DND-41 (cell line): Measurements from ENCODE around the gene KLHDC8B.

Source experiments
- ATAC-seq: fragments of 200-7000 bp; cut with Tn5 transposase; 3 replicates; pipeline ENCODE4 v1.9.1; 2021; ENCODE audit warnings: low read depth; ENCODE audit not compliant: insufficient read depth
- DNase-seq: peaks from one replicate; pipeline ENCODE4 v3.0.0-alpha.2; 2020
- H2AFZ ChIP-seq: 2 replicates; pipeline ENCODE4 v1.6.0; 2012; ENCODE audit warnings: low read depth, low read length
- H3K27ac ChIP-seq: 2 replicates; pipeline ENCODE4 v1.5.1; 2012; ENCODE audit warnings: low read length, inconsistent platforms
- H3K27me3 ChIP-seq: fragments of 200-600 bp; sonication (generic); 2 replicates; pipeline ENCODE4 v1.6.0; 2012; ENCODE audit warnings: low read length, mild to moderate bottlenecking, inconsistent platforms; ENCODE audit not compliant: insufficient read depth, poor library complexity
- H3K36me3 ChIP-seq: 2 replicates; pipeline ENCODE4 v1.5.1; 2012; ENCODE audit warnings: low read length, inconsistent platforms; ENCODE audit not compliant: insufficient read depth
- H3K4me1 ChIP-seq: 2 replicates; pipeline ENCODE4 v1.5.1; 2012; ENCODE audit warnings: mild to moderate bottlenecking, low read length; ENCODE audit not compliant: insufficient read depth
- H3K4me2 ChIP-seq: 2 replicates; pipeline ENCODE4 v1.6.0; 2012; ENCODE audit warnings: mild to moderate bottlenecking, moderate library complexity, low read length, inconsistent platforms; ENCODE audit not compliant: insufficient read depth
- H3K4me3 ChIP-seq, 2 experiments: fragments of 200-600 bp in 1 of 2; shearing (Covaris generic) in 1 of 2; 2 replicates each; pipeline ENCODE4 v1.5.1; 2012 to 2016; ENCODE audit warnings: inconsistent platforms in 2 of 2, low read length in 2 of 2, mild to moderate bottlenecking in 2 of 2, low read depth in 1 of 2, moderate library complexity in 1 of 2
- H3K79me2 ChIP-seq: 2 replicates; pipeline ENCODE4 v1.6.0; 2012; ENCODE audit warnings: low read length, inconsistent platforms; ENCODE audit not compliant: insufficient read depth
- H3K9ac ChIP-seq: 2 replicates; pipeline ENCODE4 v1.6.0; 2012; ENCODE audit warnings: low read depth, mild to moderate bottlenecking, inconsistent platforms, low read length, moderate library complexity
- H3K9me3 ChIP-seq: 2 replicates; pipeline ENCODE4 v1.5.1; 2012; ENCODE audit warnings: low read length, moderate library complexity, mild to moderate bottlenecking, inconsistent platforms; ENCODE audit not compliant: insufficient read depth, severe bottlenecking
- H4K20me1 ChIP-seq: 2 replicates; pipeline ENCODE4 v1.6.0; 2012; ENCODE audit warnings: low read length; ENCODE audit not compliant: insufficient read depth
- EZH2 ChIP-seq: IDR thresholded peaks from 3 replicates; pipeline ENCODE4 v1.6.1; 2012; ENCODE audit warnings: borderline replicate concordance, low read depth, mild to moderate bottlenecking, moderate library complexity, low read length, inconsistent platforms; ENCODE audit not compliant: severe bottlenecking
- TF ChIP-seq, protein P1 (sequence below): IDR thresholded peaks from 2 replicates; pipeline ENCODE4 v1.5.1; 2012; ENCODE audit warnings: borderline replicate concordance, low read length, moderate library complexity, mild to moderate bottlenecking; ENCODE audit not compliant: poor library complexity, severe bottlenecking; ENCODE audit errors: extremely low read depth

Gene KLHDC8B

DNA sequence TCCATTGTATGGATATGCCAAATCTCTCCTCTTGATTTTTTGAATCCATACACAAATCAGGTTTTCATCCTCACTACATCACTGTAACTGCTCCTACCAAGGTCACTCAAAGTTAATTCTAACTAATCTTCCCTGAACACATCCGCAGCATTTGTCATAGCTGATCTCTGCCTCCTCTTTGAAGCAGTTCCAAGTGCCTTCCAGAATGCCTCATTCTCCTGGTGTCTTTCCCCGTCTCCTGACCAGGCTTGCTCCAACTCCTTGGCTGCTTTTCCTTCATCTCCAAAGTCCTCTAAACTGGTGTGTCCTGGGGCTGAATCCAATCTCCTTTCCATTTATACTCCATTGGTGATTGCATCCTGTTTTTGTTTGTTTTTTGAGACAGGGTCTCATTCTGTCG lies 26.8 kb downstream of the KLHDC8B start:
- Histone ChIP-seq H3K36me3 (no peaks in the 10 kb centered on the region), H3K79me2 (no peaks in the 10 kb centered on the region), H3K9ac (no peak overlapping the region), H3K4me2 (no peak overlapping the region), H2AFZ (no peak overlapping the region), H3K4me3 (no peak overlapping the region), H3K9me3 (no peaks in the 10 kb centered on the region), H3K27me3 (no peaks in the 10 kb centered on the region), H3K27ac (no peak overlapping the region), H3K4me1 (no peaks in the 10 kb centered on the region), H4K20me1 (no peaks in the 10 kb centered on the region)
- no peak for TF ChIP-seq EZH2
- TF ChIP-seq, protein P1, sequence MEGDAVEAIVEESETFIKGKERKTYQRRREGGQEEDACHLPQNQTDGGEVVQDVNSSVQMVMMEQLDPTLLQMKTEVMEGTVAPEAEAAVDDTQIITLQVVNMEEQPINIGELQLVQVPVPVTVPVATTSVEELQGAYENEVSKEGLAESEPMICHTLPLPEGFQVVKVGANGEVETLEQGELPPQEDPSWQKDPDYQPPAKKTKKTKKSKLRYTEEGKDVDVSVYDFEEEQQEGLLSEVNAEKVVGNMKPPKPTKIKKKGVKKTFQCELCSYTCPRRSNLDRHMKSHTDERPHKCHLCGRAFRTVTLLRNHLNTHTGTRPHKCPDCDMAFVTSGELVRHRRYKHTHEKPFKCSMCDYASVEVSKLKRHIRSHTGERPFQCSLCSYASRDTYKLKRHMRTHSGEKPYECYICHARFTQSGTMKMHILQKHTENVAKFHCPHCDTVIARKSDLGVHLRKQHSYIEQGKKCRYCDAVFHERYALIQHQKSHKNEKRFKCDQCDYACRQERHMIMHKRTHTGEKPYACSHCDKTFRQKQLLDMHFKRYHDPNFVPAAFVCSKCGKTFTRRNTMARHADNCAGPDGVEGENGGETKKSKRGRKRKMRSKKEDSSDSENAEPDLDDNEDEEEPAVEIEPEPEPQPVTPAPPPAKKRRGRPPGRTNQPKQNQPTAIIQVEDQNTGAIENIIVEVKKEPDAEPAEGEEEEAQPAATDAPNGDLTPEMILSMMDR: no peak
- ATAC-seq (no peak), DNase-seq (no peak)

DNA sequence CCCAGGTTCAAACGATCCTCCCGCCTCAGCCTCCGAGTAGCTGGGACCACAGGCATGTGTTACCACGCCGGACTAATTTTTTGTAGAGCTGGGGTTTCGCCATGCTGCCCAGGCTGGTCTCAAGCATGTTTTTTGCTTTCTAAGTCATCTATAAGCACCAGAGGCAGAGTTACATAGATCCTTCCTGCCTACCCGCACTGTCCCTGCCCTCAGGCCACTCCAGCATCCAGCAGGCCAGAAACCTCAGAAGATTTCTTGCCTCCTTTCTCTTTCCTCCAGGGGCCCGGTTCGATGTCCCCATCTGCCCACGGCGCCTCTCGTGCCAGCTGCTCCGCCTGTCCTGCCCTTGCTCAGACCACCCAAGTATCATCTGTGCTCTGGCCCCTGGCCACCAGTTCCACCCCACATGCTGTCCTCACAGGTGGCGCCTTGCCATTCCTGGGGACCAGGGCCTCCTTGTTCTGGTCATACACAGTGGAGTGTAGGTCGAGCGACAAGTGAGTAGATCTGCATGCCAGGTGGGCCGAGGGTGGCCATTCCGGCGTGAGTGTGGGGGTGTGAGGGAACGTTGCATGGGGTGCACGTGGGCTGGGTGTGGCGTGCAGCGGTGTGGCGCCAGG lies 27.3 kb downstream of the KLHDC8B start:
- Histone ChIP-seq H3K27me3 (peaks cover 4% of the 10 kb centered on the region), H3K4me1 (no peaks in the 10 kb centered on the region), H4K20me1 (no peaks in the 10 kb centered on the region), H3K36me3 (no peaks in the 10 kb centered on the region), H2AFZ (no peak overlapping the region), H3K4me3 (no peak overlapping the region), H3K79me2 (no peaks in the 10 kb centered on the region), H3K9me3 (no peaks in the 10 kb centered on the region), H3K27ac (no peak overlapping the region), H3K9ac (no peak overlapping the region), H3K4me2 (no peak overlapping the region)
- DNase-seq: no peak
- ATAC-seq: no peak
- TF ChIP-seq EZH2: no peak
- TF ChIP-seq, protein P1: no peak

DNA sequence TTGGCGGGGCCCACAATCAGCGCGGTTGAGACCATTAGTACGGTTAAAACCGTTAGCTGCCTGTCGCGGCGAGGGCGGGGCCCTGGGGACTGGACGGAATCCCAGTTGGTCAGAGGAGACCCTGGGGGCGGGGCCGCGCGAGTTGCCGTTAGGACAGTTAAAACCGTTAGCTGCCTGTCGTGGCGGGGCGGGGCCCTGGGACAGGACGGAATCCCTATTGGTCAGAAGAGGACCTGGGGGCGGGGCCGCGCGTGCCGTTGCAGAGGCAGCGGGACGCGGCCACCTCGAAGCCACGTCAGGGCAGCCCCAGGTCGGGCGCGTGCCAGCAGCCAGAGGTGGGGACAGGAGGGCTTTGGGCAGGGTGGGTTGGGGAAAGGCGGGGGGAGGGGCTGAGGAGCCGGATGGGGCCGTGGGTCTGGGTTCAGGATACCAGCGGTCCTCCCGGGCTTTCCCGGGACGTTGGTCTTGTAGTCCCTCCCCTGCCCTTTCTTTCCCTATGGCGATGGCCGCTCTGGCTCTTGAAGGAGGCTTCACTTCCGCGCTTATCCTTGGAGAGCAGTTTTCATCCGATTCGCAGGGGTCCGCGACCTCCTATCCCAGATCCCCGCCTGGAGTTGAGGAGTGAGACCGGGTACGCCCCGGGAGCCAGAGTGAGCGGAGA lies 28.0 kb downstream of the KLHDC8B start:
- Histone ChIP-seq H3K36me3 (no peaks in the 10 kb centered on the region), H3K4me1 (no peaks in the 10 kb centered on the region), H3K27ac (no peak overlapping the region), H2AFZ (no peak overlapping the region), H3K4me3 (no peak overlapping the region), H3K4me2 (no peak overlapping the region), H3K9me3 (no peaks in the 10 kb centered on the region), H3K79me2 (no peaks in the 10 kb centered on the region), H4K20me1 (no peaks in the 10 kb centered on the region), H3K9ac (no peak overlapping the region), H3K27me3 (peaks cover 5% of the 10 kb centered on the region)
- DNase-seq (no peak), ATAC-seq (no peak)
- no peak for TF ChIP-seq EZH2
- TF ChIP-seq, protein P1: no peak
